BLaER1 (cell line): Measurements from ENCODE around the gene ATP2A2.

Source experiments
- H3K27ac ChIP-seq: shearing (Covaris generic); formaldehyde crosslinking; 2 replicates; pipeline ENCODE4 v1.8.1; 2022
- H3K27me3 ChIP-seq: shearing (Covaris generic); formaldehyde crosslinking; 2 replicates; pipeline ENCODE4 v1.8.1; 2022
- H3K36me3 ChIP-seq: shearing (Covaris generic); formaldehyde crosslinking; 2 replicates; pipeline ENCODE4 v1.8.1; 2022
- H3K4me1 ChIP-seq: shearing (Covaris generic); formaldehyde crosslinking; 2 replicates; pipeline ENCODE4 v1.8.1; 2022
- H3K4me2 ChIP-seq: shearing (Covaris generic); formaldehyde crosslinking; 2 replicates; pipeline ENCODE4 v1.8.1; 2022
- H3K4me3 ChIP-seq: shearing (Covaris generic); formaldehyde crosslinking; 2 replicates; pipeline ENCODE4 v1.8.1; 2022
- H3K9ac ChIP-seq: shearing (Covaris generic); formaldehyde crosslinking; 2 replicates; pipeline ENCODE4 v1.8.1; 2022
- H3K9me3 ChIP-seq: shearing (Covaris generic); formaldehyde crosslinking; 2 replicates; pipeline ENCODE4 v1.8.1; 2022
- H4K20me1 ChIP-seq: shearing (Covaris generic); formaldehyde crosslinking; 2 replicates; pipeline ENCODE4 v1.8.1; 2022
- Cebpa-rat ChIP-seq: shearing (Covaris generic); IDR thresholded peaks from 2 replicates; pipeline ENCODE4 v1.8.1; 2022

Gene ATP2A2

DNA sequence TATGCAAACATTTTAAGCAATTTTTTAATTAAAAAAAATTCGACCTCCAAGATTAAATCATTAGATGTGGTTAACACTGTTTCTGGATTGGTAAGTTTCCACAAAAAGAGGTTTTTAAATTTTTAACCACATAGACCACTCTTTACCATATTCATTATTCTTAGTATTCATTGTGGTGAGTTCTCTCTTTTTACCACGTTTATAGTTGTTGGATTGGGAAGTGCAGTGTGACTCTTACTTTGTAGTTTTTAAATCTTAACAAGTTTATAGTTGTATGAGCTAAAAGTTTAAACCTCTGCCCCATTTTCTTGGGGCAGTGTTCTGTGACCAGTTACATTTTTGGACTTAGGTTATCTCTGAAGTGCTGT, 8.6 kb downstream of the ATP2A2 start:
- TF ChIP-seq Cebpa-rat = no peak
- Histone ChIP-seq H3K4me2 (no peak overlapping the region), H3K27ac (no peak overlapping the region), H3K4me1 (peaks cover 23% of the 10 kb centered on the region), H3K4me3 (no peak overlapping the region), H3K27me3 (no peaks in the 10 kb centered on the region), H4K20me1 (peaks cover 100% of the 10 kb centered on the region), H3K36me3 (peaks cover 92% of the 10 kb centered on the region), H3K9ac (no peak overlapping the region), H3K9me3 (no peaks in the 10 kb centered on the region)

DNA sequence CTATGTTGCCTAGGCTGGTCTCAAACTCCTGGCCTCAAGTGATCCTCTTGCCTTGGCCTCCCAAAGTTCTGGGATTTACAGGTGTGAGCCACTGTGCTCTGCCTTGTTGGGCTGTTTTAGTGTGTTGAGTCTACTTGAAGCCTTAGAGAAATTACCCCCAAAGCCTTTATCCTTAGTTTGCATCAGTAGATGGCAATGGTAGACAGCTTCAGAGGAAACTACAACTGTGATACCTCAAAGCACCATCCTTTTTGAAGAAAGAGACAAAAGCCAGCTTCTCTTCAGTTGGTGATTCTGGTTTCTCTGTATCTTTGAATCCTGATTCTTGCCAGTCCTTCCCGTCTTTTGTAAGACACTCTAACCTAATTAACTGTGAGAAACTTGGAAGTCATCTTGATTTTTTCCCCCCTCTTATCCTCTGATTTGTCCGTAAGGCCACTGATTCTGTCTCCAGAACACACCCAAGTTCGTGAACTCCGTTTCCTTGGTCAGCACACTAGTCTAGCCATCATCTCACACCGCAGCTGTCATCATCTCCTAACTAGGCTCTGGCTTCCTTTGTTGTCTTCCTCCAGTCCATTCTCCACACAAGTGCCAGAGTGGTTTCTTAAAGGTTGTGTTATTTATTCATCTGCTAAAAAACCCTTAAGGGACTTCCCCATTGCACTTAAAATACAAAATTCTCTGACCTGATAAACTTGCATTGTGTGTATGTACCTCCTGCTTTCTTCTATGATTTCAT, 20.2 kb downstream of the ATP2A2 start:
- no peak overlapping the region for H3K4me3 ChIP-seq
- peaks cover 10% of the 10 kb centered on the region for H3K4me1 ChIP-seq
- H3K9me3 ChIP-seq = no peaks in the 10 kb centered on the region
- TF ChIP-seq Cebpa-rat = no peak
- no peak overlapping the region for H3K4me2 ChIP-seq
- H3K36me3 ChIP-seq = peaks cover 99% of the 10 kb centered on the region
- no peak overlapping the region for H3K27ac ChIP-seq
- H3K27me3 ChIP-seq = no peaks in the 10 kb centered on the region
- H3K9ac ChIP-seq = no peak overlapping the region
- H4K20me1 ChIP-seq = peaks cover 97% of the 10 kb centered on the region

DNA sequence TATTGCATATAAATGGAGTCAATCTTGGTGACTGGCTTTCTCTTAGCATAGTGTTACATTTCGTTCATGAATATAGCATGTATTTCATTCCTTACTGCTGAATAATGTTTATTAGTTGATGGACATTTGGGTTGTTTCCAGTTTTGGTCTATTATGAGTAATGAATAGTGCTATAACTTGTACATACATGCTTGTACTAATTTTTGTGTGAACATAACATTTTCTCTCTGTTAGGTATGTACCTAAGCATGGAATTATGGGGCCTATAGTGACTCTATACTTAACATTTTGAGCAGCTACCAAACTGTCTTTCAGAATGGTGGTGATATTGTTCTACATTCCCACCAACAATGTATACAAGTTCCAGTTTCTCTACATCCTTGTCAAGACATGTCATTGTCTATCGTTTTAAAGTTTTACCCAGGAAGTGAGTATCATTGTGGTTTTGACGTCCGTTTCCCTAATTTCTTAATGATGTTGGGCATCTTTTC, 23.1 kb downstream of the ATP2A2 start:
- Histone ChIP-seq H3K36me3 (peaks cover 98% of the 10 kb centered on the region), H3K27ac (no peak overlapping the region), H3K9ac (no peak overlapping the region), H3K4me3 (no peak overlapping the region), H3K9me3 (no peaks in the 10 kb centered on the region), H4K20me1 (peaks cover 98% of the 10 kb centered on the region), H3K4me2 (0 out of 2 replicates have a peak overlapping the region, but pooled peaks have one; percentile 0), H3K27me3 (no peaks in the 10 kb centered on the region), H3K4me1 (peaks cover 15% of the 10 kb centered on the region)
- TF ChIP-seq Cebpa-rat = no peak

DNA sequence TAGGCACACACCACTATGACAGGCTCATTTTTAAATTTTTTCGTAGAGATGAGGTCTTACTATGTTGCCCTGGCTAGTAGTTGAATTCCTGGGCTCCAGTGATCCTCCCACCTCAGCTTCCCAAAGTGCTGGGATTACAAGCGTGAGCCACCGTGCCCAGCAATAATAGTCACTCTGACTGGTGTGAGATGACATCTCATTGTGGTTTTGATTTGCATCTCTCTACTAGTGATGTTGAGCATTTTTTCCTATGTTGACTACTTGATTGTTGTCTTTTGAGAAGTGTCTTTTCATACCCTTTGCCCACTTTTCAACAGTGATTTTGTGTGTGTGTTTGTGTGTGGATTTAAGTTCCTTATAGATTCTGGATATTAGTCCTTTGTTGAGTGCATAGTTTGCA, 26.3 kb downstream of the ATP2A2 start:
- H3K27ac ChIP-seq = no peak overlapping the region
- TF ChIP-seq Cebpa-rat = no peak
- H3K4me3 ChIP-seq = no peak overlapping the region
- H3K9me3 ChIP-seq = no peaks in the 10 kb centered on the region
- no peak overlapping the region for H3K4me2 ChIP-seq
- H3K4me1 ChIP-seq = peaks cover 33% of the 10 kb centered on the region
- peaks cover 96% of the 10 kb centered on the region for H3K36me3 ChIP-seq
- no peak overlapping the region for H3K9ac ChIP-seq
- no peaks in the 10 kb centered on the region for H3K27me3 ChIP-seq
- H4K20me1 ChIP-seq = peaks cover 100% of the 10 kb centered on the region

DNA sequence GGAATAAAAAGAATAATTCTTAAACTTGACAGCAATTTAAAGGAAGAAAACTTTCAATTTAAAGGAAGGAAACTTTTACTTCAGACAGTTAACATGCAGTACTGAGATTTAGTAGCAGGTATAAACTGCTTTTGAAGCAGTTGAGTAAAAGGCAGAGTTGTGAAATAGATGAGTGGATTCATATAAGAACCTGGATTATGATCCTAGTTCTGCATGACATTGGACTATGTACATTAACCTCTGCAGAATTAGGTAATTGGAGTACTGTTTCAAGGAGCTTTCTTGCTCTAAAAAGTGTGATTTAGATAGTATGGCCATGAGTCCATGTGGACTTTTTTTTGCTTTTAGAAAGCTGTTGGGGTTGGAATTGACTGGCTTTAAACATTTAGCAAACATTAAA, 29.7 kb downstream of the ATP2A2 start:
- no peak overlapping the region for H3K27ac ChIP-seq
- no peaks in the 10 kb centered on the region for H3K27me3 ChIP-seq
- no peak overlapping the region for H3K4me3 ChIP-seq
- H3K36me3 ChIP-seq = peaks cover 95% of the 10 kb centered on the region
- no peak overlapping the region for H3K4me2 ChIP-seq
- no peak overlapping the region for H3K9ac ChIP-seq
- no peaks in the 10 kb centered on the region for H3K9me3 ChIP-seq
- H3K4me1 ChIP-seq = peaks cover 35% of the 10 kb centered on the region
- no peak for TF ChIP-seq Cebpa-rat
- H4K20me1 ChIP-seq = peaks cover 100% of the 10 kb centered on the region

DNA sequence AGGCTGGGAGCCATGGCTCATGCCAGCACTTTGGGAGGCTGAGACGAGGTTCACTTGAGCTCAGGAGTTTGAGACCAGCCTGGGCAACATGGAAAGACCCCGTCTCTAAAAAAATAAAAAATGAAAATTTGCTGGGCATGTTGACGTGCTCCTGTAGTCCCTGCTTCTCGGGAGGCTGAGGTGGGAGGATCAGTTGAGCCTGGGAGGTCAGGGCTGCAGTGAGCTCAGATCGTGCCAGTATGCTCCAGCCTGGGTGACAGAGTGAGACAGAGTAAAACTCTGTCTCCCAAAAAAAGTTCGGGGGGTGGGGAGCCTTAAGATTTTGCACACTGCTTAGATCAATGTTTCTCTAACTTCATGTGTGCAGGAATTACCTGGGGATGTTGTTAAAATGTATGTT, 30.9 kb downstream of the ATP2A2 start:
- TF ChIP-seq Cebpa-rat = no peak
- peak overlapping the region; percentile 39; the same call in 1 of the 2 replicates for H3K4me2 ChIP-seq
- H3K9ac ChIP-seq = no peak overlapping the region

DNA sequence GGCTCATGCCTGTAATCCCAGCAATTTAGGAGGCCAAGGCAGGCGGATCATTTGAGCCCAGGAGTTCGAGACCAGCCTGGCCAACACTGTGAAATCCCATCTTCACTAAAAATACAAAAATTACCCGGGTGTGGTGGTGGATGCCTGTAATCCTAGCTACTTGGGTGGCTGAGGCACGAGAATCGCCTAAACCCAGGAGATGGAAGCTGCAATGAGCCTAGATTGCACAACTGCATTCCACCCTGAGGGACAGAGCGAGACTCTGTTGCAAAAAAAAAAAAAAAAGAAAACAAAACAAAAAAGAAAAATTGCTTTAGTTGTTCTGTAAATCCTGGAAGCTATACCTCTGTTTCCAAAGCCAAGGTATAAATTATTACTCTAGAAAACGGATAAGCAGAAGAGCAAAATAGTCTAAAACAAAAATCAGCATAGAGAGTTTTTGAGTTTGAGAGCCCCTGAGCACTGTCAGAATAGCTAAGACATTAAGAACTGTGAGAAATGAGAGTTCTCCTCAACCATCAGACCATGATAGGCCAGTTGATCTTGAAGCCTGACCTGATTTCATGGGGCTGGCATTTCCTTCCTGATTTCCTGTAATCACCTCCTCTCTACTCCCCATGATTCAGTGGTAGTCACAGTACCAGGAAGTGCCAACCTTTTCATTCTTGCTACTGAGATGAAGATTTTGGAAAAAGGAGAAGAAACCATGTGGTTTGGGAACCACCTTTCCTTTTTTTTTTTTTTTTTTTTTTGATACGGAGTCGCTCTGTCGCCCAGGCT, 31.7 kb downstream of the ATP2A2 start:
- Histone ChIP-seq H3K9ac (0 out of 2 replicates have a peak overlapping the region, but pooled peaks have one; percentile 11), H3K4me1 (peaks cover 29% of the 10 kb centered on the region), H3K4me3 (no peak overlapping the region), H3K27ac (no peak overlapping the region), H3K36me3 (peaks cover 93% of the 10 kb centered on the region), H3K27me3 (no peaks in the 10 kb centered on the region), H4K20me1 (peaks cover 100% of the 10 kb centered on the region), H3K9me3 (no peaks in the 10 kb centered on the region), H3K4me2 (peak overlapping the region; percentile 39)
- TF ChIP-seq Cebpa-rat = peak; percentile 25; the same call in 1 of the 2 replicates

More for the DNA sequence above, 30.9 kb downstream of the ATP2A2 start:
- Histone ChIP-seq H4K20me1 (peaks cover 100% of the 10 kb centered on the region), H3K4me1 (peaks cover 35% of the 10 kb centered on the region), H3K4me3 (no peak overlapping the region), H3K36me3 (peaks cover 95% of the 10 kb centered on the region), H3K27ac (peak overlapping the region; percentile 14; the same call in 1 of the 2 replicates), H3K9me3 (no peaks in the 10 kb centered on the region), H3K27me3 (no peaks in the 10 kb centered on the region)

DNA sequence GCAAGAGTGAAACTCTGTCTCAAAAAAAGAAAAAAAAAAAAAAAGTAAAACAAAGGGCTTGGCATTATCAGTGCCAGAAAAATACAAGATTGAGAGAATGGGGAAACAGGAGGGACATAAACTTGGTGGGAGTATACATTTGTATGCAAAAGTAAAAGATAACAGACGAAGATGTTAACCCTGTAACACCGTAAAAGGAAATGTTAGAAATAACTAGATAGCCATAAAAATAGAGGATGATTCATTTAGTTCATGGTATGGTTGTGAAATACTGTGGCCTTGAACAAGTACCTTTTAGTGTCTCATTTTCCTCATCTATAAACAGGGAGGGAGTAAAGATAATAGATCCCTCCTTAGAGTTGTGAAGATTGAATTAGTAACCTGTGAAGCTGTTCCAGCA, 33.3 kb downstream of the ATP2A2 start:
- peaks cover 100% of the 10 kb centered on the region for H4K20me1 ChIP-seq
- no peak overlapping the region for H3K9ac ChIP-seq
- no peaks in the 10 kb centered on the region for H3K9me3 ChIP-seq
- no peak overlapping the region for H3K27ac ChIP-seq
- no peak for TF ChIP-seq Cebpa-rat
- peaks cover 29% of the 10 kb centered on the region for H3K4me1 ChIP-seq
- H3K36me3 ChIP-seq = peaks cover 92% of the 10 kb centered on the region
- H3K27me3 ChIP-seq = no peaks in the 10 kb centered on the region
- no peak overlapping the region for H3K4me3 ChIP-seq
- no peak overlapping the region for H3K4me2 ChIP-seq

DNA sequence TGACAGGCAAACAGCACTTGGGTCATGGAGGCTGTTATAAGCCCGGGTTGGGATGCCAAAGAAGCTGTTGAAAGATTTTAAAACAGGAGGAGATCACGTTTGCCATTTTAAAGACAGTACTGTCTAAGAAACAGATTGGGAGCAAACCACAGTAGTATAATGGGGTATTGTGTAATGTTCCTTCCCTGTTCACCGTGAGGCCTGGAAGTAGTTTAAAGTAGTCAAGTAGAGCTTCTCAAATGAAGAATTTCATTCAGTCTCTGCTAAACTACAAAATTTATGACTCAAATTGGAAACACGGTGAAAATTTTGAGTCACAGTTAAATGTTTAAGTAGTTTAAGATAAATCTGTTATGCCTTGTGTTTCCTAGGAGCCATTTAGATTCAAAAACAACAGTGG, 35.8 kb downstream of the ATP2A2 start:
- H3K9me3 ChIP-seq = no peaks in the 10 kb centered on the region
- H3K4me2 ChIP-seq = no peak overlapping the region
- no peak for TF ChIP-seq Cebpa-rat
- peaks cover 16% of the 10 kb centered on the region for H3K4me1 ChIP-seq
- no peak overlapping the region for H3K9ac ChIP-seq
- no peaks in the 10 kb centered on the region for H3K27me3 ChIP-seq
- no peak overlapping the region for H3K4me3 ChIP-seq
- H3K36me3 ChIP-seq = peaks cover 91% of the 10 kb centered on the region
- peaks cover 100% of the 10 kb centered on the region for H4K20me1 ChIP-seq
- H3K27ac ChIP-seq = no peak overlapping the region

DNA sequence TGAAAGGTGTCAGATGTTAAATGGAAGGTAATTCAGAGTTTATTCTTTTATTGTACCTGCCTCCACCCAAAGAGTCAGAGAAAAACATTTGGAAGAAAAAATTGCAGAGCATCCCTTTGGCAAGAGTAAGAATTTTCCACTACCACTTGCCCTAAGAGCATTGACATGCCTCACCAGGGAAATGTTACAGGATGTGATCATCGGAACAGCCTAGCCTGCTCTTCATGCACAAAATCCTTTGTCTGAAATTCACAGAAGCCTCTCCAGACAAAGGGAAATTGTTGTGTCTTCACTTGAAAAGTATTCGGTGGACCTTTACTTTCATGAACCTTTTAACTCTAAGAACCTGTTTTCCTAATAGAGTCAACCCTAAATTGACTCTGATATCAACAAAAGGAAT, 36.9 kb downstream of the ATP2A2 start:
- H3K9me3 ChIP-seq = no peaks in the 10 kb centered on the region
- no peaks in the 10 kb centered on the region for H3K27me3 ChIP-seq
- H3K4me1 ChIP-seq = peaks cover 6% of the 10 kb centered on the region
- H3K36me3 ChIP-seq = peaks cover 91% of the 10 kb centered on the region
- no peak overlapping the region for H3K27ac ChIP-seq
- H3K4me3 ChIP-seq = no peak overlapping the region
- no peak for TF ChIP-seq Cebpa-rat
- H3K4me2 ChIP-seq = no peak overlapping the region
- peaks cover 100% of the 10 kb centered on the region for H4K20me1 ChIP-seq
- no peak overlapping the region for H3K9ac ChIP-seq
